Dermis blood vessel endothelial cell (primary cell): ENCODE results near the gene SYNDIG1L. TPM values are rescaled to one million over a fixed set of nuclear protein-coding genes. Genes with fewer than 3 reads are reported as not detected.
A peak's percentile ranks its signal among the peaks of the same experiment; 100 is the strongest.

Experiments
- DNase-seq: peaks from one replicate; pipeline ENCODE4 v3.0.0; 2010
- total RNA-seq: library from RNA; depleted of rRNA; stranded (reverse); fragments of >200 nt; gene quantifications from 2 replicates; pipeline ENCODE4 v1.2.3, GENCODE V29; 2014

Gene SYNDIG1L
- total RNA-seq, 1 donor from 2014 or later = not detected

DNA sequence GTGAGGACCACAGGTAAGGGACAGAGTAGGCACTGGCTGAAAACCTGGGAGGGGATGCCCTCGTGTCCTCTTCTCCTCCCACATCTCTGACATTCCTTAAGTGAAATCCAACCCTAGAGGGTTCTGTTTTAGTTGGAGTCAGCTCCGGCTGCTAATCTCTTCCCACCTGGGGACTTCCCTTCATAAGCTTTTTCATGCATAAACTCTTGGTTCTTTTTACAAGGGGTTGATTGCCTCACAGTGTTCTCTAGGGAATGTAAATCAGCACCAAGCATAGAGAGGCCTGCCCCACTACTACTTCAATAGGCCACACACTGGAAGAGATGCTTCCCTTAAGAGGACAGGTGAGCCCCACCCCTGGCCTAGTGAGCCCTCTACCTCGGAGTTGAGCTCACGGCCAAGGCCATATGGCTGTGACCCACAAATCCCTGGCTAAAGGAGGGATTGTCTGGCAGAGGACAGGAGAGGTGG, 3.2 kb upstream of the SYNDIG1L start:
- no peak for DNase-seq

DNA sequence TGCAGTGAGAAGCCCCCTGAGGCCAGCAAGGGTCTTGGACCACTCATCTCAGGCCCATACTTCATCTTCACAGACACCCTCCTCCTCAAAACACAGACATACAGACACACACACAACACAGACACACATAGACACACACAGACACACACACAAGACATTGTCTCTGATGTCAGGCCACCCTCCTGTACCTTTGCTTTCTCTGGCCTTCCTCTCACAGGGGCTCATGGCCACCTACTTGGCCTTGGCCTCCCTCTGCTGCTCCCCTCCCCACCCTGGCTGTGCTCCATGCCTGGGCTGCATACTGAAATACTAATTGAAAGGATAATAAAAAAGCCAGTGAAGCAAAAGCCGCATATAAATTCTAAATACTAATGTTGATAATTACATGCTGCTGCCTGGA, 1.6 kb upstream of the SYNDIG1L start:
- no peak for DNase-seq

DNA sequence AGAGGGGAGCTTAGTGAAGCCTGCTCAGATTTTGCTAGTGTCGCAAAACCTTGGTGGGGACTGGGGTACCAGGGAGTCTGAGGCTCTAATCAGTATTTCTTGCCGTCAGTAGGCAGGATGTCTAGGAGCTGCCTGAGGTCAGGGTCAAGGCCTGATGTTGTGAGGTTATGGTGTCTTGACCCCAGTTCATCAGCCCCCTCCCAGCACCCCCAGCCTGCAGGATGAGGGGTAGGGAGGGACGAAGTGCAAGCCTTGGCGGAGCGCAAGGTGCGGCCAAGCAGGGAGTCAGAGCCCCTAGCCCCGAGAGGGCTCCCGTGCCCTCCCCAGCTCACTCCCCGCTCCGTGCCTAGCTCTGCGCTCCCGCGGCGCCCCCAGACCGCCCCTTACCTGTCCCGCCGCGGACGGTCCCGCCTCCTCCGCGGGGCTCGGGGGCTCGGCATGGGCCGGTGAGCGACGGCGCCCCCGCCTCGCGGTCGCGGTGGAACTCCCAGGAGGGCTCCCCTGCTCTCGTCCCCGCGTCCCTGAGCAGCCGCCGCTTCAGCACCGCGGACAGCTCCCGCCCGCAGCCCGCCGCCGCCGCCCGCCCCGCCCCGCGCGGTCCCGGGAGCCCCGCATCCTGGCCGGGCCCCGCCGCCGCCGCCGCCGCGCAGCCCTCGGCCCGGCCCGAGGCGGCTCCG, 347 bp downstream of the SYNDIG1L start:
- DNase-seq = peak; percentile 40

DNA sequence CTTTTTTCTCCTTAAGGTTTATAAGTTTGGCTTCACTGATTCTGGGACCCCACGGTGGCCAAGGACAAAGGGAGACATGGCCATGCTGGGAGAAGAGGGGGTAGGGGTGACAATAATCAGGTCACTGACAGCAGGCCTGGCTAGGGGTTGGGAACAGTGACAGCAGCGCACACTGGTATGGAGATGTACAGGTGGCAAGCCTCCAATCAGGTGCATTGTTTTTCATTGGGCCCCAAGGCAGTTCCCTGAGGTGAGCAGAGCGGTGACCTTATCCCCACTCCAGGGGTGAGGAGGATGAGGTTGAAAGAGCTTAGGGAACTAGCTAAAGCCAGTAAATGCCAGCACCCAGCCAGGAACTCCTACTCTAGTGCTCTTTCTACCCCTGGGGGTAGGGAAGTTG, 1.4 kb downstream of the SYNDIG1L start:
- DNase-seq = no peak

DNA sequence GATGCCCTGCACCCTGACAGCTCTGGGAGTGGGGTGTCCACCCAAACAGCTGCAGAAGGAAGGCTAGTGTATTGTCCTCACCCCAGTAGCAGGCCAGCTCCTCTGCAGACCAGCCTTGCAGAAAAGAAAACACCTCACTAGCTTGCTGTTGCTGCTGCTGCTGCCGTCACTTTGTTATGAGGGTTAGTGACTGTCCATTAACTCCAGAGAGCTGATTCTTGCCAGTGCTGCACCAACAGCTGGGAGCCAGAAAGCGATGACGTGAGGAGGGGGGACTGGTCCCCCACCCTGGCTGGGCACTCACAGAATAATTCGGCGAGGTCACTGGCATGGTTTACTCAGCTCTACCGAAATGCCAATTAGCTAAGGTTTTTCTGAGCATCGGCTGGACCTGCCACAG, 2.8 kb downstream of the SYNDIG1L start:
- no peak for DNase-seq

DNA sequence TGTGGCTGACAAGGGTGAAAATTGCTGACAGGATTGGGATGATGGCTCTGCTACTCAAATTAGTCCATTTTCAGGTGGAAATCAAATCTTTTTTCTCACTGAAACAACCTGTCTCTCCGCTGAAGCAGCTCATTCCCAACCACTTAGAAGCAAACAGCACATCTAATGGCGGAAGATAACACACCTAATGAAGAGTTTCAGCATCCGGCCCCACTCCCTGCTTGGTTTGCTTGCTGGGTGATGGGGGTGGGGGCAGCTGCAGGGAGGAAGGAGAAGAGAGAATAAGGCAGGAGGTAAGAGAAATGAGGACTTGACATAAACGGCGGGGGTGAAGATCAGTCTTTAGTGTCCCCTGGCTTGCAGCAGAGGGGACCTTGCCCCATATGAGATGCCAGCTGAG, 4.0 kb downstream of the SYNDIG1L start:
- no peak for DNase-seq

DNA sequence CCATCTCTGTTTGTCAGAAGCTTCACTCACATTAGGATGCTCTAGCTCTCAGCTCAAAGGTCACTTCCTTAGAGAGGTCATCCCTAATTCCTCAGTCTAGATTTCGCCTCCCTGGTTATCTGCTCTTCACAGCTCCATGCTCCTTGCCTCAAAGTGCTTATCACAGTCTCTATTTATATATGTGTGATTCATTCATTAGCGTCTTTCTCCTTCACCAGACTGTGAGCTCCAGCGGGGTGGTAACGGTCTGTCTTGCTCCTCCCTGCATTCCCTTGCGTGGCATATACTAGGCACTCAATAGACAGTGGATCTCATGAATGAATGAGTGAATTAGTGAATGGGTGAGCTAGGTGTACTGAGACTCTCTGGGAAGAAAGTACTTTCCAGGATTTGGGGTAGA, 6.9 kb downstream of the SYNDIG1L start:
- DNase-seq = no peak

DNA sequence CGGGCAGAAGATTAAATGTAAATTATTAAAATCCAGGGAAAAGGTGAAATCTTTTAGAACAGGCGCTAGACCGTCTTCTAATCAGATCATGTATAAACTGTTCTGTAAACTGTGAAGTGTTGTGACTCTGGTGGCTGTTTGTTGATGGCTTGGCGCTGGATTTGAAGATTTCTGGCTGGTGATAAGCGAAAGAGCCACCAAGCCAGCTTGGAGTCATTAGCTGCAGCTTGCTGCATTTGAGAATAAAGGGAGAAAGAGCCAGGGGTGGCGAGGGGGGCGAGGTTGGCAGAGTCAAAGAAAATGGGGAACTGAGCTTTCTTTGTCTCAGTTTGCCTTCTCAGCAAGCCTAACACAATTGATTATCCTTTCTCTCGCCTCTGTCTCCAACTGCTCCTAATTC, 8.0 kb downstream of the SYNDIG1L start:
- DNase-seq = no peak

DNA sequence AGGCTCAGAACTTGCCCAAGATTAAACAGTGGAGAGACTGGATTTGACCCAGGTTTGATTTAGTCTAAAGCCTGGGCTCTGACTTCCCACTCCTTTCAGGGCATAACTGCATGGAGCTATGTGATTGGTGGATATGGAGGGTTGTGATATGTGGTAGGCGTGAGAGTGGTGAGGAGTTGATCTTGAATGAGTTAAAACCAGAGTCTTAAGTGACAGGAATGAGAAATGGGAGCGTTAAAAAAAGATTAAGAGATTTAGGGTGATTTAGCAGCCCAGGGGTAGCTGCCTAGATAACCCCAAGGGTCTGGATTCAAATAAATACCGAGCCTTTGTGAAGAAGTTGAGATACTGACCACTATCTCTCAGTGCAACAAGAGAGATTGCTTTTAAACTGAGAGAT, 8.4 kb downstream of the SYNDIG1L start:
- DNase-seq = no peak

DNA sequence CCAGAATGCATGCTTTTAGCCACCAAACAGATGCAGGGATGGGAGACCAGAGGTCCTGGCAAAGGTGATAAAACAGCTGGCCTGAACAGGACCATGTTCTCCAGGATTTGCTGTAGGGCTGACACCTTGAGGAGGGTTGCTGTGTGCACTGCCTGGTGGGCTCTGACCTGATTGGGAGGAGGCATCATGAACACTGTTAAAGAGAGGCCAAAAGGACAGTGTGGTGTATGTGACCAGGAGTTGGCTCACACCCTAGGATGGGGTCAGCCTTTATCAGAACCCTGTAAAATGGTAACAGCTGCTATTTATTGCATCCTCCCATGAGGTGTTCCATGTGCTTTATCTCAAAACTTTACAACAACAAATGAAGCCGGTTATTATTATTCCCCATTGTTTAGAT, 8.8 kb downstream of the SYNDIG1L start:
- no peak for DNase-seq

DNA sequence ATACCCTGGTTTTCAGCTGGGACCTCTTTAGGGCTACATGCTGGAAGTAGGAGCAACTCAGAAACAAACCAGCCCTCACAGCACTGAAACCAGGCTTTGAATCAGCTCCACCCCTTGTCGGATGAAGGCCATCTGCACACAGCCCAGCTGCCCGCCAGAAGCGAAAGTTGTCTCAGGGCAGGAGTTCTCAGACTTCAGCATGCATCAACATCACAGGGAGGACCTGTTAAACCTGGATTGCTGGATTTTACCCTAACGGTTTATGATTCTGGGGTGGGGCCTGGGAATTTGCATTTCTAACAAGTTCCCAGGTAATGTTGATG, 10.9 kb downstream of the SYNDIG1L start:
- DNase-seq = no peak

DNA sequence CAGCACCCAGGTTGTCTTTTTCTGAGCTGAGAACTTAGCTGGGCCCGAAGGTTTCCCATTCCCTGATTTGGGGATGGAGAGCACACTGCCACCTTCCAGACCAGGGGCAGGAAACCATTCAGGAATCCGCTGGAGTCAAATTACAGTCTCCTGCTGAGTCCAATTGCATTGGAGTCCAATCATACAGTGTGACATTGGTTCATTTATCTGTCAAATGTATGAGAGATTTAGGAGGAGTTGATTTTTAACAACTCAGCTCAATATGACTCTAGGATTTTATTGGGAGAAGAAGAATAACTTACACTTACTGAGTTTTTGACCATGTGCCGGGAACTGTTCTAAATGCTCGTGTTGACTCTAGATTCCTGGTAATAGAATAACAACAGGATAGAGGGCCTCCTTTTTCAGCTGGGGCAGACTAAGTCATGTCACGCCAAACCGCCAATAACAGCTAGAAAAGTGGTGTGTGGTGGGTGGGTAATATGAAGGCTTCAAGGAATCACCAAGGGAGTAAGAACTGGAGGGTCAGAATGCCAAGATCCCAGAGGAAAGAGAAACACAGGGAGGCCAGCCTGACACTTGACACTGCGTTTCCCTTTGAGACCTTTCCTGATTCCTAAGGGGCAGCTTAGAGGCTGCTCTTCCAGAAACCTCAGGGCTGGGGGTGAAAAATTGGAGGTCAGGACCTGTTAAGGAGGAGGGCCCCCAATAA, 11.5 kb downstream of the SYNDIG1L start:
- no peak for DNase-seq

DNA sequence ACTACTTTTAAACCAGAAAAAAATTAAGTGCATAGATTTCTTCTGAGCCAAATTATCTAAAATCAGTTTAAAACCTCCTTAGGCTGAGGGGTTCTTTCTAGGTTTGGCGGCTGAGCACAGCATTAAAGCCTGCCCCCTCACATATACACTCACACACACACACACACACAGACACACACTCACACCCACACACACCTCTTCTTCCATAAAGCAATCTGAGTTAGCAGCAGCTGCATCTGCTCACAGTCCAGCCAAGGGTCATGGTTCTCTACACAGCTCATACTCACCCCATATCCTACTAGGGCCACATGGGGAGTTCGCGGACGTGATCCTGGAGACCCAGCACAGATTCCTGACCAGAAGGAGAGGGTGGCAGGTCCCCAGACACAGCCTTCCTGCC, 12.4 kb downstream of the SYNDIG1L start:
- DNase-seq = no peak

DNA sequence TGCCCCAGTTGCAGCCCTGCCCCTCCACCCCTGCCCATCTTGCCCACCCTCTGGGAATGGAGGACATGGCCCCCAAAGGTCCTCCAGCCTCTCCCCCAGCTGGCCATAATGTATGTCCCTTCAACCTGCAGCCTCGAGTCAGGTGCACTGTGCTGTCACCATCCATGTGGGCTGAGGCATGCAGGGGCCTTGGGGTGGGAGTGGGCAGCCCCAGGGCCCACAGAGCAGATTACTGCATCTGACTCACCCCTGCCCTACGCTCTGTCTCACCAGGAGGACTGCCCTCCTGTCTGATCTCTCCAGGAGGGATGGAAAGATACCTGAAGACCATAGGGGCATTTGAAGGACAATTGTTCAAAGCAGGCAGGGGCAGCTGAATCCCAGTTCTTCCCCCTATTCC, 13.3 kb downstream of the SYNDIG1L start:
- DNase-seq = no peak

DNA sequence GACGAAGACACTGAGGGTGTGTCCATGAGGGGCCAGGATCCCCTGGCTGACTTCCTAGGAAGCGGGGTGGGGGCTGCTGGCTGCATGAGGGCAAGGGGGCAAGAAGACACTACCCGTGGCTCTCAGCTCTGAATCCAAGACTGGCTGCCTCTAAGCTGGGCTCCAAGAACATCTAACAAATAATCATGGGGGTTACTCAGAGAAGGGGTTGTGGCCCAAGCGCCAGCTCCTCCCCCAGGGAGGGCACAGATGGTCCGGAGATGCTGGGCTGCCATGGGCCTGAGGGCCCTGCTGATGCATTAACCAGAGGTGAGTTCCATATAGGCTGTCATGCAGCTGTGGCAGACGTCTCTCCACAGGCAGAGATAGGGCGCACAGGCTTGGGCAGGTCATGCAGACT, 14.3 kb downstream of the SYNDIG1L start:
- no peak for DNase-seq

DNA sequence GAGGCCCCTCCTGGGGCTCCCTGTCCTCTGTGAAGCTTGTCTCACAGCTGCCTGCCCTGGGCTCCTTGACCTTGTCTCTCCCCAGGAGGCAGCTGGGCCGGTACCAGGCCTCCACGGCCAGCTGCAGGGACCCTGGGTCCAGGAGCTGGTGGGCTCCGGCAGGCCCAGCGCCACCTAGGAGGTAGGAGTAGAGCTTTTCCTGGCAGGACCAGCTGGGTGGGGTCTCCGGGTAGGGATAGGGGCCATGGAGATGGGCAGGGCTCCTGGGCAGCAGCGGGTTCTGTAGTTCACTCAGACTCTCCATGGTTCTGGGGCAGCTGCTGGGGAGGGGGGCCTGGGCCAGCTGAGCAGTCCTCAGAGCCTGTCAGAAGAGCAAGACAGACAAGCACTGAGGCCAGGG, 16.6 kb downstream of the SYNDIG1L start:
- no peak for DNase-seq

DNA sequence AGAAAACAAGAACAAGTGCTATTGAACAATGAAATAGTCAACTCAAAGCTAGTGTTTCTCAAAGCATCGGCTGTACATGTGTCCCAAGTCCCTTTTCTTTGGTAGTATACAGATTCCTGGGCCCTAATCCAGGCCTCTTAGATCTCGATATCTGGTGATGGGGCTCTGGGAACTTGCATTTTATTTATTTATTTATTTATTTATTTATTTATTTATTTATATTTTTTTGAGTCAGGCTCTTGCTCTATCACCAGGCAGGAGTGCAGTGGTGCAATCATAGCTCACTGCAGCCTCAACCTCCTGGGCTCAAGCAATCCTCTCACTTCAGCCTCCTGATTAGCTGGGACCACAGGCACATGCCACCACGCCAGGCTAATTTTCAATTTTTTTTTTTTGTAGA, 17.1 kb downstream of the SYNDIG1L start:
- DNase-seq = no peak

DNA sequence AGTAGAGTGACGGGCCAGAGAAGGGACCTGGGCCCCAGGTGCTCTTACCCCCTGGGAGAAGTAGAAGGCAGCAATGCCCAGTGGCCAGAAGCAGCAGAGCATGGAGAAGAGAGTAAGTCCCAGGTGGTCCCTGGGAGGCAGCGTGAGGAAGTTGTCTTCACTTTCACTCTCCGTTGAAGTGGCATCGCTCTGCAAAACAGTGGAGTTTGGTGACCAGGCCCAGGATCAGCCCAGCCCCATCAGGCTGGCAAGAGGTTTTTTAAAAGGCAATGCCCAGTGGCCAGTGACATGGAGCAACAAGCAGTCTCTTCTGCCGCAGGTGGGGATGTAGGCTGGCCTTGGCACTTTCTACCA, 18.2 kb downstream of the SYNDIG1L start:
- DNase-seq = no peak

DNA sequence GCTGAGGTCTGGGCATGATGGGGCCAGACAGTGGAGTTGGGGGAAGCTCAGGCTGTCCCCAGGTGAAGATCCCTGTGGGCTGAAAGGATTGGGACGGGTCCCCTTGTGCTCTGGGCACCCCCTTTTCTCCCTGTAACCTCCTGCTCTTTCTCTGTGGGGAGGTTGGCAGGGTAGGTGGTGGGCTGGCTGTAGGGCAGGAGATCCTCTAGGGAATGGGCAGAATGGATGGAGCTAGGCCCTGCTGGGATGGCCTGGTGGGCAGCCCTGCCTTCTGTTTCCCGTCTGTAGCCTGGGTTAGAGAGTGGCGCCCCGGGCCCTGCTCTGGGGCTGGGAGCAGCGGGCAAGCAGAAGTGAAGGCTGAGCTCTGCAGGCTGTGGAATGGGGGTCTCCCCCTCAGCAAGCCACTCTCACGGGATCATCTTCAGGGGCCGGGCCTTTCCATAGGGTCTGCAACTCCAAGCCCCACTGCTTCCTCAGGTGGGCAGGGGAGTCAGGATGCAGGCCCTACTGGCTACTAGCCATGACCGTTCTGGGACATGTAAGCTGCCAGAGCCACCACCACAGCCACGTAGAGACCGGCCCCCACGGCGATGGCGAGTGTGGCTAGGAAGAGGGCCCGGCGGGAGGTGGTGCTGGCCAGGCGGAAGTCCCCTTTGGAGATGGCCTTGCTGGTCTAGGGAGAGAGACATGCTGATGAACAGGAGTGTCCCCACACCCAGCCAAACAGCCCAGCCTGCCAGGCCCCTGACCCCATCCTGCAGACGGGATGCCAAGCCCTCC, 18.8 kb downstream of the SYNDIG1L start:
- no peak for DNase-seq

DNA sequence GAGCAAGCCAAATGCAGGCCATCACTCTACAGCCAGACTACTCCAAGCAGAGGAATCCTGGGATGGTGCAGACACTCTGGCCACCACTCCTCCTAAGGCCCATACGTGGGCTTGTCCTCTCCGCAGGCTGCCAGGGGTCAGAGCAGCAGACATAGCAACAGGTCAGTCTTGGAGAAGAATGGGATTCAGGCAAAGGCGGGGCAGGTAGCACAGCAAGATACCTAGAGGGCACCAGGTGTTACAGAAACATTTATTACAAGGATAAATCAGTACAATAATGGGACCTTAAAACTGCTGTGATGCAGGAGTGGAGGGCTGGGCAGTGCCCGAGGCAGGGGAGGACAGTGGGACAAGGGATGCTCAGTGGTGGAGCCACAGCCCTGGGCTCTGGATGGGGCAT, 20.3 kb downstream of the SYNDIG1L start:
- DNase-seq = no peak

DNA sequence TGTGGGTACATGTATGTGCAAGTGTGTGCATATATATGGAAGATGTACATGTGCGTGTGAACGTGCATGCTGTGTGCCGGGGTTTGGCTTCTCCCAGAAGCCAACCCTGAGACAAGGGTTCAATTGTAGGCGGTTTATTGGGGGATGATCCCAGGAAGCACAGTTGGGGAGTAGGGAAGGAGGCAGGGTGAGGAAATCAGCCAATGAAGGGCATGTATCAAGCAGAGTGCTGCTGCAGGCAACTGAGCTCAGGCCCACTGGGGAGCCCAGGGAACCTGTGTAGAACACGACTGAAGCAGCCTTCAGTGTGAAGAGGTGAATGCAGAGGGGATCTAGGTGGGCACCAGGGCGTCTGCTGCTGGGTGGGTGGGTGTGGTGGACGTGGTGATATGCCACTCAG, 21.6 kb downstream of the SYNDIG1L start:
- no peak for DNase-seq

DNA sequence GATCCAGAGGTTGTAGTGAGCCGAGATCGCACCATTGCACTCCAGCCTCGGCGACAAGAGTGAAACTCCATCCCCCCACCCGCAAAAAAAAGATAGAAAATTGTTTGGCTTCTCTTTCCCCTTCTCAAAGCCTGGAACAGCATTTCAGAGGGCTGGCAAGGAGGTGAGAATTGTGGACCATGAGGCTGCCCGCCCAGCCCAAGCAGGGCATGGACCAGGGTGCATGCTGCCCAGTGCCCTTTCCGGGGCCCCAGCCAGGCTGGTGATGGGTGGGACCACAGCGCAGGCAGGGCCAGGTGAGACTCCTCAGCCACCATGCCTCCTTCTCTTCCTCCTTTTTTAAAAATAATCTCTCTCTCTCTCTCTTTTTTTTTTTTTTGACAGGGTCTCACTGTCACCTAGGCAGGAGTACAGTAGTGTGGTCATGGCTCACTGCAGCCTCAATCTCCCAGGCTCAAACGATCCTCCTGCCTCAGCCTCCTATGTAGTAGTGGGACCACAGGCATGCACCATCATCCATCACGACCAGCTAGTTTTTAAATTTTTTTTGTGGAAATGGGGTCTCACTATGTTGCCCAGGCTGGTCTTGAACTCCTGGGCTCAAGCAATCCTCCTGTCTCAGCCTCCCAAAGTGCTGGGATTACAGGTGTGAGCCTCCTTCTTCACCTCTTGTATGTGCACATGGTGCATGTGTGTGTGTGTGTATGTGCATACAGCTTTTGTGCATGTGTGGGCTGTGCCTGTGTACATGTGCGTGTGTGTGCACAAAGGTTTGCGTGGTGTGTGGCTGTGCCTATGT, 22.2 kb downstream of the SYNDIG1L start:
- no peak for DNase-seq
